Breast epithelium (tissue), 4 donors: ENCODE results near the gene RPS6KA4. TPM values are rescaled to one million over a fixed set of nuclear protein-coding genes. Genes with fewer than 3 reads are reported as not detected.

ENCODE experiments used
- DNase-seq, 2 donors: peaks; one replicate each; pipeline ENCODE4 v3.0.0-alpha.2; 2019; ENCODE audit warnings: low spot score in 2 of 2
- H3K27ac ChIP-seq, 2 donors: fragments of 200-600 bp; sonication (generic) in 1 of 2; one replicate each; pipeline ENCODE4 v1.5.1; 2016 to 2019; ENCODE audit warnings: mild to moderate bottlenecking in 1 of 2
- H3K27me3 ChIP-seq, 2 donors: fragments of 200-600 bp; sonication (generic) in 1 of 2; one replicate each; pipeline versions ENCODE4 v1.5.1 to v1.6.0; 2017 to 2019; ENCODE audit warnings: control low read depth in 1 of 2, mild to moderate bottlenecking in 1 of 2
- H3K36me3 ChIP-seq: fragments of 200-600 bp; one replicate; pipeline ENCODE4 v1.5.1; 2019
- H3K4me1 ChIP-seq, 2 donors: fragments of 200-600 bp; sonication (generic); one replicate each; pipeline ENCODE4 v1.5.1; 2016 to 2019; ENCODE audit warnings: control low read depth in 1 of 2
- H3K4me3 ChIP-seq, 3 donors: fragments of 200-600 bp; sonication (generic); 1 replicate in 2 of 3; 2 replicates in 1 of 3; pipeline ENCODE4 v1.5.1; 2016 to 2019; ENCODE audit warnings: mild to moderate bottlenecking in 3 of 3, moderate library complexity in 2 of 3
- H3K9me3 ChIP-seq, 2 donors: fragments of 200-600 bp; sonication (generic) in 1 of 2; one replicate each; pipeline ENCODE4 v1.5.1; 2016 to 2019; ENCODE audit warnings: control low read depth in 1 of 2
- POLR2A ChIP-seq: fragments of 450-650 bp; IDR thresholded peaks from one replicate; pipeline ENCODE4 v1.6.1; 2016; ENCODE audit warnings: antibody characterized with exemption, mild to moderate bottlenecking, moderate library complexity
- POLR2AphosphoS5 ChIP-seq, 3 donors: sonication (generic); formaldehyde crosslinking; IDR thresholded peaks; one replicate each; pipeline ENCODE4 v1.6.1; 2017; ENCODE audit warnings: antibody characterized with exemption in 3 of 3
- intact Hi-C: fragments of 100-400 bp; cut with DNase I; formaldehyde crosslinking; loops from one replicate; pipeline ENCODE4 v1.15.1; 2023; ENCODE audit warnings: low total_unique reads
- total RNA-seq, 3 donors: library from RNA; depleted of rRNA; stranded (reverse); fragments of >200 nt; gene quantifications; one replicate each; pipeline ENCODE4 v1.1.0, GENCODE V29; 2016
- TF ChIP-seq, protein P1 (sequence below), 3 donors: fragments of 450-650 bp; IDR thresholded peaks; one replicate each; pipeline ENCODE4 v1.5.1; 2016 to 2017; ENCODE audit warnings: antibody characterized with exemption in 3 of 3, mild to moderate bottlenecking in 3 of 3, moderate library complexity in 3 of 3

The RPS6KA4 gene
- total RNA-seq, 3 donors from 2014 or later: 16.7 to 20.6 (median 19.4) TPM

DNA sequence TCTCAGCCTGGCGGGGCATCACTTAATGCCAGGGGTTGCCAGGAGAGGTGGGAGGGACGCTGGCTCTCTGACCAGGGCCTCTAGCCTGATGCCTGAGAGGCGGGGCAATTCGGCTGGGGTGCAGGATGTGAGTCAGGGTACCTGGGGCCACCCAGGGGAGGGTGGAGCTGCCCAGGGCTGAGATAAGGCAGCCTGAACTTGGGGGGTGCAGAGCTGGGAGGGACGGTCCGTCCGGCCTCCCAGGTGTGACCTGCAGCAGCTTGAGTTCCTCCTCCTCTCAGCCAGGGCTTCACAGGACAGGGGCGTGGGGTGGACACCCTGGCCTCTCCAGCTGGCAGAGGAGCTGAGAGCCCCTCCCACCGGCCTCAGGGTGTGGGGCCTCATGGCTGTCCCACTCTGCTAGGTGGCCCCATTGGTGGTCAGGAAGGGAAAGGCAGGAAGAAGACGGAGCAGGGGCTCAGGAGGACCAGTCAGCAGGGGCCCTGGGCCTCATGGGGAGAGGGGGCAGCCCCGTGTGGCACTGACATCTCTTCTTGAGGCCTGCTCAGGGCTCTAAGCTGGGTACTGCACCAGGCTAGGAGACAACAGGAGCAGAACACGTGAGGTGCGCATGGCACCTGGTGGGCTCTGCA, 942 bp upstream of the RPS6KA4 start:
- Histone ChIP-seq H3K27me3 (no peaks in the 10 kb centered on the region), H3K4me3 (peak overlapping the region; percentile 78 to 98 (median 81)), H3K9me3 (no peaks in the 10 kb centered on the region), H3K4me1 (peaks cover 4 to 9% of the 10 kb centered on the region in 2 donors), H3K36me3 (no peaks in the 10 kb centered on the region), H3K27ac (peak overlapping the region; percentile 84 to 88)
- TF ChIP-seq, protein P1, sequence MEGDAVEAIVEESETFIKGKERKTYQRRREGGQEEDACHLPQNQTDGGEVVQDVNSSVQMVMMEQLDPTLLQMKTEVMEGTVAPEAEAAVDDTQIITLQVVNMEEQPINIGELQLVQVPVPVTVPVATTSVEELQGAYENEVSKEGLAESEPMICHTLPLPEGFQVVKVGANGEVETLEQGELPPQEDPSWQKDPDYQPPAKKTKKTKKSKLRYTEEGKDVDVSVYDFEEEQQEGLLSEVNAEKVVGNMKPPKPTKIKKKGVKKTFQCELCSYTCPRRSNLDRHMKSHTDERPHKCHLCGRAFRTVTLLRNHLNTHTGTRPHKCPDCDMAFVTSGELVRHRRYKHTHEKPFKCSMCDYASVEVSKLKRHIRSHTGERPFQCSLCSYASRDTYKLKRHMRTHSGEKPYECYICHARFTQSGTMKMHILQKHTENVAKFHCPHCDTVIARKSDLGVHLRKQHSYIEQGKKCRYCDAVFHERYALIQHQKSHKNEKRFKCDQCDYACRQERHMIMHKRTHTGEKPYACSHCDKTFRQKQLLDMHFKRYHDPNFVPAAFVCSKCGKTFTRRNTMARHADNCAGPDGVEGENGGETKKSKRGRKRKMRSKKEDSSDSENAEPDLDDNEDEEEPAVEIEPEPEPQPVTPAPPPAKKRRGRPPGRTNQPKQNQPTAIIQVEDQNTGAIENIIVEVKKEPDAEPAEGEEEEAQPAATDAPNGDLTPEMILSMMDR (IDR thresholded peaks at IDR 0.05): no peak
- TF ChIP-seq POLR2A (no peak), POLR2AphosphoS5 (IDR thresholded peaks at IDR 0.05) (no peak)
- no peak for DNase-seq
- intact Hi-C loops: no loop called here

DNA sequence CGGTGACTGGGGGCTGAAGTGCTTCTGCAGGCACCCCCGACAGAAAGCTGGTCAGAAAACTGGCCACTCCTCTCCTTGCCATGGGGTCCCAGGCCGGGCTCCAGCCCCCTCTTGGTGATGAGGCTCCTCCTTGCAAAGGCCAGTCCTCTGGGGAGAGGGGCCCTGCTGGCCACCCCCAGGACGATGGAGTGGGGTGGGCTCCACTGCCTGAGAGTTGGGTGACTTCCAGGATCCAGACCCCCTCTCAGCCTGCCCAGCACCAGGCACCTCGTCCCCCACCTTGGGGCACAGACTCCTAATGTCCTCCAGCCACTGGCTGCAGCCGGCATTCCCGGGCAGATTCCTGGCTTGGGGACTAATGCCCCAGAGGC, 441 bp upstream of the RPS6KA4 start:
- Histone ChIP-seq H3K27me3 (no peaks in the 10 kb centered on the region), H3K4me3 (peak overlapping the region; percentile 78 to 98 (median 81)), H3K9me3 (no peaks in the 10 kb centered on the region), H3K4me1 (peaks cover 4 to 9% of the 10 kb centered on the region in 2 donors), H3K27ac (peak overlapping the region; percentile 84 to 88), H3K36me3 (no peaks in the 10 kb centered on the region)
- TF ChIP-seq POLR2AphosphoS5 (IDR thresholded peaks at IDR 0.05) (no peak), POLR2A (no peak)
- TF ChIP-seq, protein P1 (IDR thresholded peaks at IDR 0.05): no peak
- intact Hi-C loops: no loop called here
- DNase-seq: no peak

DNA sequence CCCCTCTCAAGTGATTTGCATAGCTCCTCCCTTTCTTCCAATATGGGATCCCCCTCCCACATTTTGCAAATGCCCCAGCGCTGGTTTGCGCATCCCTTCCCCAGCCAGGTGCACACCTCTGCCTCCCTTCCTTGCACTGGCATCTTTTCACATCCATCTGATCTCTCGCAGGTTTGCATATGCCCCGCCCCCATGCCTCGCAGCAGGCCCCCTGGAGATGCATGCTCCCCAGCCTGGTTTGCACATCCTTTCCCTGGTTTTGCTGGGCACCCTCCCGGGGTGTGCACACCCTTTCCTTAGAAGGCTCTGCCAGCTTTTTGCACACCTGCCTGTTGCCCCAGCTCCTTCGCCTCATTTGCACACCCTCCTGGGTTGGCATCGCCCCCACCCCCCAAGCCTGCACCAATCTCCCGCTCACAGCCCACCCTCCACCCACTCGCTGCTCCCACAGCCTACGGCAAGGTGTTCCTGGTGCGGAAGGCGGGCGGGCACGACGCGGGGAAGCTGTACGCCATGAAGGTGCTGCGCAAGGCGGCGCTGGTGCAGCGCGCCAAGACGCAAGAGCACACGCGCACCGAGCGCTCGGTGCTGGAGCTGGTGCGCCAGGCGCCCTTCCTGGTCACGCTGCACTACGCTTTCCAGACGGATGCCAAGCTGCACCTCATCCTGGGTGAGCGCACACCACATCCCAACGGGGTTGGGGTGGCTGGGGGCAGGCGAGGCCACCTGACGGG, 917 bp downstream of the RPS6KA4 start:
- intact Hi-C loops: no loop called here
- H3K4me1 ChIP-seq: peaks cover 4 to 9% of the 10 kb centered on the region in 2 donors
- no peaks in the 10 kb centered on the region for H3K9me3 ChIP-seq
- H3K4me3 ChIP-seq: peak overlapping the region; percentile 78 to 98 (median 81)
- no peak for DNase-seq
- H3K36me3 ChIP-seq: no peaks in the 10 kb centered on the region
- H3K27ac ChIP-seq: peak overlapping the region; percentile 84 to 88
- no peaks in the 10 kb centered on the region for H3K27me3 ChIP-seq
- TF ChIP-seq POLR2AphosphoS5 (IDR thresholded peaks at IDR 0.05): no peak
- TF ChIP-seq, protein P1 (IDR thresholded peaks at IDR 0.05): no peak
- no peak for TF ChIP-seq POLR2A

DNA sequence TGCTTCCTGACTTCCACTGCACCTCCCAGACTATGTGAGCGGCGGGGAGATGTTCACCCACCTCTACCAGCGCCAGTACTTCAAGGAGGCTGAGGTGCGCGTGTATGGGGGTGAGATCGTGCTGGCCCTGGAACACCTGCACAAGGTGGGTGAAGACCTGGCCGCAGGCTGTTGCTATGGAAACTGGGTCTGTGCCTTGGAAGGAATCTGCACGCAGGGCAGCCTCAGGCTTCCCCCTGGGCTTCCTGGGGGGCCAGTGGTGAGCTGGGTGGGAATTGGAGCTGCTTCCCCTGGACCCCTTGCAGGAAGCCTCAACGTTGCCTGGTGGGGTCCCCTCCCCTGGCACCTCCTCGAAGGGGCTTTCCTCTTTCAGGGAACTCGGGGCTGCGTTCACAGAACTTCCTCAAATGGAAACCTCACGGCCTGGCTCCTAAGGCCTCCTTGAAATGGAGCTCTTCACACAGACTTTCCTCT, 1.5 kb downstream of the RPS6KA4 start:
- TF ChIP-seq, protein P1 (IDR thresholded peaks at IDR 0.05): no peak
- TF ChIP-seq POLR2A (no peak), POLR2AphosphoS5 (IDR thresholded peaks at IDR 0.05) (no peak)
- Histone ChIP-seq H3K4me3 (peak overlapping the region in 2 of 3 donors; percentile 81 to 98), H3K27me3 (no peaks in the 10 kb centered on the region), H3K27ac (no peak overlapping the region), H3K9me3 (no peaks in the 10 kb centered on the region), H3K4me1 (peaks cover 4 to 9% of the 10 kb centered on the region in 2 donors), H3K36me3 (no peaks in the 10 kb centered on the region)
- intact Hi-C loops: no loop called here
- no peak for DNase-seq

DNA sequence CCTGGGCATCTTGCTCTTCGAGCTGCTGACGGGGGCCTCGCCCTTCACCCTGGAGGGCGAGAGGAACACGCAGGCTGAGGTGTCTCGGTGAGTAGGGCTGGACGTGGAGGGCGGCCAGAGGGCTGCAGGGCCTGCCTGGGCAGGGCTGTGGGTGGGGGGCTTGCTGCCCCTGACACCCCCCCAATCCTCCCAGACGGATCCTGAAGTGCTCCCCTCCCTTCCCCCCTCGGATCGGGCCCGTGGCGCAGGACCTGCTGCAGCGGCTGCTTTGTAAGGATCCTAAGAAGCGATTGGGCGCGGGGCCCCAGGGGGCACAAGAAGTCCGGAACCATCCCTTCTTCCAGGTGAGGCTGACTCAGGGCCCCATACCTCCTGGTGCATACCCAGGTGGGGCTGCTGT, 2.7 kb downstream of the RPS6KA4 start:
- Histone ChIP-seq H3K36me3 (no peaks in the 10 kb centered on the region), H3K4me3 (no peak overlapping the region)
- DNase-seq: no peak

More for the DNA sequence above, 2.7 kb downstream of the RPS6KA4 start:
- Histone ChIP-seq H3K4me1 (peaks cover 4 to 9% of the 10 kb centered on the region in 2 donors), H3K9me3 (no peaks in the 10 kb centered on the region), H3K27me3 (no peaks in the 10 kb centered on the region), H3K27ac (no peak overlapping the region)
- intact Hi-C loops: no loop called here
- no peak for TF ChIP-seq POLR2A
- TF ChIP-seq POLR2AphosphoS5 (IDR thresholded peaks at IDR 0.05): no peak
- TF ChIP-seq, protein P1 (IDR thresholded peaks at IDR 0.05): no peak
